GM18519 (cell line): Measurements from ENCODE around the gene TNS3.
"Not testable (repeated sequence)": the region's sequence is repeated elsewhere in the genome, so short reads cannot be mapped to it uniquely, and the experiment has no call there.

Source experiments
- ATAC-seq: cut with Tn5 transposase; IDR thresholded peaks from one replicate; pipeline ENCODE4 v1.9.1; 2021; ENCODE audit warnings: mild to moderate bottlenecking, moderate library complexity; ENCODE audit not compliant: unreplicated experiment, low FRiP score

Gene TNS3

GRCh38 chr7:47280114-47280513 lies 301.8 kb downstream of the TNS3 start:
- ATAC-seq = no peak

- ATAC-seq = no peak
Observed at GRCh38 chr7:47278043-47278442, 303.9 kb downstream of the TNS3 start.

DNA sequence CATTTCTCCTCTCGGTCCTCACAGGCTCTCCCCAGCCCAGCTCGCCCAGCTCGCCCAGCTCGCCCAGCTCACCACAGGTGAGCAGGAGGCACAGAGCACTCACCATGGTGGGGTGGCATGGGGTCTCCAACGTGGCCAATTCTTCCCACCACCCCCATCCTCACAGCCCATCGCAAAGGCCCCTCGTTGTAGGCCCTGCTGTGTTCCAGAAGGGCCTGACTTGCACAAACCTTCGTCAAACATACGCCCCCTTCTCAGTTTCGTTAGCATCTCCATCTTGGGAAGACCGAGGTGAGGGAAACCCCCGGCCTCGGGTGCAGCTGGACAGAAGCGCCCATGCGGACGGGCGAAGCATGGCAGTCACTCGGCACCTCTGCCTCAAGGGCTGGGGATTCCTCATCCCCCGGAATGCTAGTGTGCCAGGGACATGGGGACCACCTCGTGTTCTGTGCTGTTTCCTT lies 304.6 kb downstream of the TNS3 start:
- no peak for ATAC-seq

GRCh38 chr7:47273974-47274766 lies 307.7 kb downstream of the TNS3 start:
- ATAC-seq = no peak

DNA sequence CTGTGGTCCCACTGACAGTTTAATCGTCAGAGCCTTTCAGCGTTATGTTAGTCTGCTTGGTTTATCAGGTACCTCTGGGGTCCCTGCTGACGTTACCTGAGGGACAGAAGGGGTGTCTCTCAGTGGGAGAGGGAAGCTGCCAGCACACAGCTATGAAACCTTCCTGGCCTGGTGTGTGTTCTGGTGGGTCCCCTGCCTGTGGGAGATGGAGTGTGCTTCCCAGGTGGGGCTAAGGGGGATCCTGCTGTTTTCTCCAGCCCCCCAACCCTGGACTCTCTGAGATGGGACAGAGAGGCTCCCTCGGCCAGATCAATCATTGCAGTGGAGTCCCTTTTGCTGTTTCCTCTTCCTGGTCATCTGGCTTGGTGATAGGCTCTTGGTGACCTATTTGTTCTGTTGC lies 308.8 kb downstream of the TNS3 start:
- no peak for ATAC-seq

GRCh38 chr7:47271749-47272148 lies 310.2 kb downstream of the TNS3 start:
- ATAC-seq = no peak

DNA sequence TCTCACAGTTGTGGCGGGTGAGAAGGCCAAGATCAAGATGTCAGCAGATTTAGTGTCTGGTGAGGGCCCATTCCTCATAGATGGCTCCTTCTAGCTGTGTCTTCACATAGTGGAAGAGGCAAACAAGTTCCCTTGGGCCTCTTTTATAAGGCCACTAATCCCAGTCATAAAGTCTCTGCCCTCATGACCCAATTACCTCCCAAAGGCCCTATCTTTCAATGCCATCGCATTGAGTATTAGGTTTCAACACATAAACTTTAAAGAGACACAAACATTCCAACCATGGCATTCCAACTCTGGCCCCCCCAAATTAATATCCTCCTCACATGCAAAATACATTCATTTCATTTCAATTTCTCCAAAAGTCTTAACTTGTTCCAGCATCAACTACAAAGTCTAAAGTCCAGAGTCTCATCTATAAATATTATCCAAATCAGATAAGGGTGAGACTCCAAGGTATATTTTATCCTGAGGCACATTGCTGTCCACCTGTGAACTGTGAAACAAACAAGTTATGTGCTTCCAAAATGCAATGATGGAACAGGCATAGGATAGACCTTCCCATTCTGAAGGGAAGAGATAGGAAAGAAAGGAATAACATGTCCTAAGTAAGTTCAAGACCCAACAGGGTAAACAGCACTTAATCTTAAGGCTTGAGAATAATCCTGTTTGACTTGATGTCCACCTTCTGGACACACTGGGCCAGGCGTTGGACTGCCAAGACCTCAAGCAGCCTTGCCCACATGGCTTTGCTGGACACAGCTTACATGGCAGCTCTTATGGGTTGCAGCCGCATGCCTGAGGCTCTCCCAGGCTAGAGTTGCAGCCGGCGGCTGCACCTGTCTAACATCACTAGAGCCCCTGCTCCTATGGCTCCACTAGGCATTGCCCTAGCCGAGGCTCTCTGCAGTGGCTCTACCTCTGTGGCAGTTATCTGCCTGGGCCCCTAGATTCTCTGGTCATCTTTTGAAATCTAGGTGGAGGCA lies 312.8 kb downstream of the TNS3 start:
- no peak for ATAC-seq

GRCh38 chr7:47267346-47267745 lies 314.6 kb downstream of the TNS3 start:
- no peak for ATAC-seq

- ATAC-seq = no peak
Observed at GRCh38 chr7:47266799-47267198, 315.1 kb downstream of the TNS3 start.

GRCh38 chr7:47266131-47266706 lies 315.7 kb downstream of the TNS3 start:
- peak; percentile 84 for ATAC-seq

- ATAC-seq = no peak
Observed at GRCh38 chr7:47265621-47266020, 316.3 kb downstream of the TNS3 start.

GRCh38 chr7:47264021-47264651 lies 317.8 kb downstream of the TNS3 start:
- ATAC-seq = no peak

DNA sequence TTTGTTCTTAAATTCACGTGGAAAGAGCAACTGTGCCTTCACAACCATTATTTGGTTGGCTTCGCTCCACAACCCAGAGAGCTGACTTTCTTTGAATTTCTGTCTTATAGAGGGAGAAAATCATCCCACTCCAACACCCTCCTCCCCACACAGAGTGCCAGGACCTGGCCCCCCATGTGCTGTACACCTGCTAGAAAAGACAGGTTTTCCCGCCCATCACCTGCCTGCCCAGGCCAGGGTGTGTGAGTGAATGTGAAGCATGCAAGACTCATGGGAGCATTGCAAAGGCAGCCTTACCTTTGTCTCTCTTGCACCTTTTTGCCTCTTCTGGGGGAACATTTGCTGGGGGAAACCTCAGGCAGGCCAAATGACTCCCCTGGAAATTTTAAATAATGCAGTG lies 319.0 kb downstream of the TNS3 start:
- ATAC-seq = no peak

- ATAC-seq = not testable (repeated sequence)
Observed at GRCh38 chr7:47262160-47262559, 319.8 kb downstream of the TNS3 start.

- ATAC-seq = no peak
Observed at GRCh38 chr7:47260270-47260669, 321.6 kb downstream of the TNS3 start.

- no peak for ATAC-seq
Observed at GRCh38 chr7:47259682-47260081, 322.2 kb downstream of the TNS3 start.

GRCh38 chr7:47258798-47259197 lies 323.1 kb downstream of the TNS3 start:
- ATAC-seq = no peak

GRCh38 chr7:47256016-47256415 lies 325.9 kb downstream of the TNS3 start:
- no peak for ATAC-seq

GRCh38 chr7:47255441-47255840 lies 326.5 kb downstream of the TNS3 start:
- no peak for ATAC-seq

DNA sequence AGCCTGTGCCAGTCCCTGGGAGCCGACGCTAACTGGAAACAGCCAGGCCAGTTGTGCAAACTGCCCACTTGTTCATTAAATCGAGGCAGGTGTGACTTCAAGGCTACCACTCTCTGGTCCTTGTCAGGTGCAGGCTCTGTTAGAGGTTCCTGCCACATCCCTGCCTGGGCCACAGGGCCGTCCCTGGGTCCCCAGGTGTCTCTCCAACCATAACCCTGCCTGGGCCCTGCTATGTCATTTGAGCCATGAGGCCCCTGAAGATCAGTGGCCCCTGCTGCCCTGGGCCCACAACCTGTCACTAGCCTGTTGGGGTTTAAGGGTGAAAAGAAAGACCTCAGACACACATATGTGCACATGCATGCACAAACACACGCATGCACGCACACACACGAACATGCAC lies 326.9 kb downstream of the TNS3 start:
- ATAC-seq = no peak
